A549 (cell line): ENCODE data around the gene GIT2. TPM values are rescaled to one million over a fixed set of nuclear protein-coding genes. Genes with fewer than 3 reads are reported as not detected.

Experiments used
- ATAC-seq, 2 experiments: fragments of 200-7000 bp in 1 of 2; fragments of >200 bp in 1 of 2; cut with Nextera tagmentation in 1 of 2; cut with Tn5 transposase in 1 of 2; 3 replicates each; pipeline versions ENCODE4 v1.8.0 to v1.9.1; 2018 to 2020; ENCODE audit warnings: mild to moderate bottlenecking in 1 of 2, moderate library complexity in 1 of 2
- CTCF ChIA-PET: fragments of 300-600 bp; sonication (Branson Sonifier 250); formaldehyde crosslinking; extraction: SDS; loops from one replicate; lab custom pipeline; 2021; ENCODE audit warnings: antibody characterized with exemption, inconsistent platforms; lab: Yijun Ruan, JAX
- POLR2A ChIA-PET: fragments of 350-600 bp; formaldehyde crosslinking; extraction: SDS; loops from one replicate; lab custom pipeline; 2021; ENCODE audit warnings: antibody characterized with exemption, inconsistent platforms; lab: Yijun Ruan, JAX
- DNase-seq, 2 experiments: peaks; one replicate each; pipeline versions ENCODE4 v3.0.0 to v3.0.0-alpha.2; 2011 to 2016; ENCODE audit warnings: low read depth in 1 of 2, low spot score in 1 of 2
- FAIRE-seq: peaks from 2 replicates; lab custom pipeline; 2011; peaks lifted over from hg19 to GRCh38; lab: Jason Lieb, UNC
- H3K27ac ChIP-seq, 2 experiments: fragments of >200 bp; sonication (Bioruptor Twin); formaldehyde crosslinking; 3 replicates each; pipeline ENCODE4 v1.5.1; 2016 to 2017
- H3K4me1 ChIP-seq: fragments of >200 bp; sonication (Bioruptor Twin); formaldehyde crosslinking; 3 replicates; pipeline ENCODE4 v1.6.1; 2016
- H3K4me2 ChIP-seq: fragments of >200 bp; sonication (Bioruptor Twin); formaldehyde crosslinking; 3 replicates; pipeline ENCODE4 v1.6.1; 2016
- H3K4me3 ChIP-seq: fragments of >200 bp; sonication (Bioruptor Twin); formaldehyde crosslinking; 3 replicates; pipeline ENCODE4 v1.5.1; 2016
- H3K9me3 ChIP-seq: fragments of >200 bp; sonication (Bioruptor Twin); formaldehyde crosslinking; 3 replicates; pipeline ENCODE4 v1.6.1; 2016
- CBX8 ChIP-seq: fragments of 200-600 bp; sonication (generic); IDR thresholded peaks from 2 replicates; pipeline ENCODE4 v1.6.1; 2016
- CEBPB ChIP-seq, 2 experiments: fragments of >200 bp in 1 of 2; sonication (Bioruptor Twin) in 1 of 2; formaldehyde crosslinking in 1 of 2; IDR thresholded peaks; 2 replicates each; pipeline ENCODE4 v1.6.1; 2012 to 2016
- CTCF ChIP-seq: fragments of >200 bp; sonication (Bioruptor Twin); formaldehyde crosslinking; IDR thresholded peaks from 3 replicates; pipeline ENCODE4 v1.5.1; 2016
- ESRRA ChIP-seq: fragments of 150-350 bp; IDR thresholded peaks from 2 replicates; pipeline ENCODE4 v1.6.1; 2014; ENCODE audit warnings: mild to moderate bottlenecking, low read length, borderline replicate concordance
- FOSL2 ChIP-seq, 2 experiments: fragments of 450-650 bp in 1 of 2; fragments of >200 bp in 1 of 2; sonication (Bioruptor Twin) in 1 of 2; formaldehyde crosslinking; IDR thresholded peaks; 2 replicates each; pipeline versions ENCODE4 v1.5.0 to v1.6.1; 2016 to 2020; ENCODE audit warnings: mild to moderate bottlenecking in 1 of 2, moderate library complexity in 1 of 2
- GATA3 ChIP-seq: IDR thresholded peaks from 2 replicates; pipeline ENCODE4 v1.6.1; 2012; ENCODE audit warnings: borderline replicate concordance
- HMGXB4 ChIP-seq: fragments of 250-450 bp; sonication (Bioruptor Pico); IDR thresholded peaks from 2 replicates; pipeline ENCODE4 v1.5.0; 2021; ENCODE audit warnings: mild to moderate bottlenecking, moderate library complexity, borderline replicate concordance
- HOXA7 ChIP-seq: fragments of 250-450 bp; sonication (Bioruptor Pico); IDR thresholded peaks from 2 replicates; pipeline ENCODE4 v1.5.0; 2020; ENCODE audit warnings: mild to moderate bottlenecking, moderate library complexity
- HOXB13 ChIP-seq: fragments of 250-450 bp; sonication (Bioruptor Pico); IDR thresholded peaks from 2 replicates; pipeline ENCODE4 v1.5.0; 2020; ENCODE audit warnings: low read depth, mild to moderate bottlenecking, moderate library complexity
- HOXB5 ChIP-seq: fragments of 250-450 bp; sonication (Bioruptor Pico); IDR thresholded peaks from 2 replicates; pipeline ENCODE4 v1.5.0; 2020; ENCODE audit warnings: mild to moderate bottlenecking, moderate library complexity
- KDM5A ChIP-seq: fragments of 200-600 bp; sonication (generic); IDR thresholded peaks from 2 replicates; pipeline ENCODE4 v1.6.1; 2016; ENCODE audit warnings: antibody characterized with exemption, mild to moderate bottlenecking
- MAFK ChIP-seq: fragments of 450-650 bp; IDR thresholded peaks from 2 replicates; pipeline ENCODE4 v1.6.1; 2014; ENCODE audit not compliant: partially characterized antibody
- MAZ ChIP-seq: fragments of 150-350 bp; IDR thresholded peaks from 2 replicates; pipeline ENCODE4 v1.6.1; 2014; ENCODE audit warnings: antibody characterized with exemption, low read depth, low read length, borderline replicate concordance
- NFE2L2 ChIP-seq: fragments of 150-350 bp; conservative IDR thresholded peaks from 2 replicates; pipeline ENCODE4 v1.6.1; 2014; ENCODE audit warnings: low read length
- POLR2AphosphoS2 ChIP-seq: conservative IDR thresholded peaks from 2 replicates; pipeline ENCODE4 v1.6.1; 2012; ENCODE audit warnings: low read length, improper control_type of control experiment, inconsistent platforms
- REST ChIP-seq: fragments of 200-600 bp; sonication (generic); IDR thresholded peaks from 2 replicates; pipeline ENCODE4 v1.6.1; 2016; ENCODE audit warnings: antibody characterized with exemption, mild to moderate bottlenecking, moderate library complexity
- TFCP2L1 ChIP-seq: fragments of 250-450 bp; sonication (Bioruptor Pico); IDR thresholded peaks from 2 replicates; pipeline ENCODE4 v1.5.0; 2021; ENCODE audit warnings: mild to moderate bottlenecking
- ZSCAN20 ChIP-seq: fragments of 250-450 bp; sonication (Bioruptor Pico); IDR thresholded peaks from 2 replicates; pipeline ENCODE4 v1.8.0; 2022; ENCODE audit warnings: mild to moderate bottlenecking, moderate library complexity
- WGBS: methylation state at CpG from one replicate; pipeline ENCODE4 v1.1.6; 2017; ENCODE audit errors: missing lambda C conversion rate; 5-methylcytosine and 5-hydroxymethylcytosine counted together
- polyA plus RNA-seq, 4 experiments: library from polyadenylated mRNA; depleted of rRNA in 3 of 4; stranded (reverse); fragments of >200 nt; fragmentation: RNase III in 1 of 4; extraction: RNeasy Plus Mini Kit Qiagen cat#74134 plus additional on column Dnase treatment in 1 of 4; gene quantifications; 2 replicates in 3 of 4; 3 replicates in 1 of 4; pipeline ENCODE4 v1.2.3, GENCODE V29; 2011 to 2017
- TF ChIP-seq, protein P1 (sequence below): IDR thresholded peaks from 2 replicates; pipeline ENCODE4 v1.6.1; 2012
- TF ChIP-seq, protein P2 (sequence below): fragments of >200 bp; sonication (Bioruptor Twin); formaldehyde crosslinking; IDR thresholded peaks from 2 replicates; pipeline ENCODE4 v1.6.1; 2016

GIT2 gene
- polyA plus RNA-seq, 2 of the 4 experiments (the other 2 are of a cell fraction): 18.5 to 38.0 TPM

DNA sequence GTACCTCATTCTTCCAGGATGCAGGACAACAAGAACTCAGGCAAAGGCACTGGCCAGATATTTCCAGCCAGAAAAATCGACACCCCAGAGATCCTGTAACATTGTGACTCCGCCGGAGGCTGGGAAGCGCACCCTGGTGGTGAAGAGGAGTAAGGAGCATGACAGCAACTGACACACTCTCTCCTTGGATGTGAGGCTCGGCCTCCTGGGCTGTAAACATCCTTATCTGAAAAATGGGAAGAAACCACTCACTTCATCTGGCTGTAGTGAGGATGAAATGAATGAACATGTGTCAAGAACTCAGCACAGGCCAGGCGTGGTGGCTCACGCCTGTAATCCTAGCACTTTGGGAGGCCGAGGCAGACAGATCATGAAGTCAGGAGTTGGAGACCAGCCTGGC is 68.5 kb downstream of the GIT2 start (continued):
- TF ChIP-seq HOXA7: no peak

DNA sequence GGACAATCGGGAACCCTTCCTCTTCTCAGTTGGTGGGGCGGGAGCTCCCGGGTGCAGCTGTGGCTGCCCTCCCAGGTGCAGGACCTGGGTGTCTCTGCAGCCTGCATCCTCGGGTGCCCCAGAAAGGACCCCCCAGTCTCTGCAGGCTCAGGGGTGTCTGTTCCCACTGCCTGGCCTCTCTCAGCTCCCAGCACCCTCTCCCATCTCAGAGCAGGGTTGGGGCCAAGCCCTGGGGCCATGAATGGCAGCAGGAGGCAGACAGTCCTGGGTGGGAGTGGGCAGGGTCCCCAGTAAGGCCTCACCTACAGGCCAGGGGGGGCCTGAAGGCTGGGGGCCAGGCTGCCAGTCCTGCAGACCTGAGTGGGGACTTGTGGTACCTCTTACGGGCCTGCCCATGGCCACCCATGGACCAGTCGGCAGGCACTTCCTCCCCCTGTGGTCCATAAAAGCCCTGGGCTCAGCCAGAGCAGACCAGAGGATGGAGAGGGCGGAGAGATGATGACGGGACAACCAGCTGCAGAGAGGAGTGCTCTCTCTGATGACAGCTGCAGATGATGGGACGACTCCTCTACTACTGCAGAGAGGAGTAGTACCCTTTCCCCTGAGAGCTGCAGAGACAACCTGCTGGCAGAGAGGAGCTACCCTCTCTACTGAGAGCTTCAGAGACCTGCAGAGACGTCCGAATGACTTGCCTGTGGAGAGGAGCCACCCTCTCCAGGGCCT is 69.5 kb downstream of the GIT2 start:
- CTCF ChIA-PET: interaction anchor here (0.6 to 9.3 kb wide), 17 partner anchors 8 to 108 kb away, joined by 3 to 82 read pairs (median 4); no protein-coding TSS in a partner anchor
- no peak overlapping the region for H3K27ac ChIP-seq
- peak in 1 of 2 experiments; percentile 7; a peak in 1 of 6 replicates for ATAC-seq
- no peak overlapping the region for H3K4me2 ChIP-seq
- POLR2A ChIA-PET: no interaction called here
- H3K4me3 ChIP-seq: no peak overlapping the region
- TF ChIP-seq CTCF: no peak
- no peak for TF ChIP-seq ESRRA
- no peak for TF ChIP-seq TFCP2L1 (CRISPR knock-in tag)
- no peak for TF ChIP-seq HOXB5 (CRISPR knock-in tag)
- TF ChIP-seq, protein P1, sequence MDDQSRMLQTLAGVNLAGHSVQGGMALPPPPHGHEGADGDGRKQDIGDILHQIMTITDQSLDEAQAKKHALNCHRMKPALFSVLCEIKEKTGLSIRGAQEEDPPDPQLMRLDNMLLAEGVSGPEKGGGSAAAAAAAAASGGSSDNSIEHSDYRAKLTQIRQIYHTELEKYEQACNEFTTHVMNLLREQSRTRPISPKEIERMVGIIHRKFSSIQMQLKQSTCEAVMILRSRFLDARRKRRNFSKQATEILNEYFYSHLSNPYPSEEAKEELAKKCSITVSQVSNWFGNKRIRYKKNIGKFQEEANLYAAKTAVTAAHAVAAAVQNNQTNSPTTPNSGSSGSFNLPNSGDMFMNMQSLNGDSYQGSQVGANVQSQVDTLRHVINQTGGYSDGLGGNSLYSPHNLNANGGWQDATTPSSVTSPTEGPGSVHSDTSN: no peak
- TF ChIP-seq NFE2L2: no peak
- no peak for TF ChIP-seq CEBPB (IDR thresholded peaks at IDR 0.05)
- TF ChIP-seq MAFK: no peak
- TF ChIP-seq HOXB13: no peak
- TF ChIP-seq MAZ: no peak
- TF ChIP-seq, protein P2, sequence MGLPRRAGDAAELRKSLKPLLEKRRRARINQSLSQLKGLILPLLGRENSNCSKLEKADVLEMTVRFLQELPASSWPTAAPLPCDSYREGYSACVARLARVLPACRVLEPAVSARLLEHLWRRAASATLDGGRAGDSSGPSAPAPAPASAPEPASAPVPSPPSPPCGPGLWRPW: no peak
- TF ChIP-seq GATA3: no peak
- no peak for TF ChIP-seq CBX8
- no peak for TF ChIP-seq ZSCAN20 (CRISPR knock-in tag)
- TF ChIP-seq POLR2AphosphoS2: no peak
- TF ChIP-seq HMGXB4 (CRISPR knock-in tag): no peak
- no peak for TF ChIP-seq FOSL2 (IDR thresholded peaks at IDR 0.05)
- no peak for TF ChIP-seq FOSL2 (CRISPR knock-in tag; IDR thresholded peaks at IDR 0.05)
- no peak for TF ChIP-seq KDM5A
- no peak for TF ChIP-seq REST
- TF ChIP-seq, all 56 proteins: peak for 0
- 87% methylated on average over 10 of the region's 11 CpGs for whole genome bisulfite sequencing
- no peak for DNase-seq
- Histone ChIP-seq H3K4me1 (no peaks in the 10 kb centered on the region), H3K9me3 (no peaks in the 10 kb centered on the region)
- no peak for FAIRE-seq
